Adipocyte (in vitro differentiated cells): Measurements from ENCODE around the gene CCDC171.
"Not testable (repeated sequence)": the region's sequence is repeated elsewhere in the genome, so short reads cannot be mapped to it uniquely, and the experiment has no call there.

Source experiments
- DNase-seq: peaks from one replicate; pipeline ENCODE4 v3.0.0-alpha.2; 2015; ENCODE audit warnings: low read depth
- H3K27me3 ChIP-seq: replicated peaks from 2 replicates; pipeline ENCODE4 v1.7.0; 2013; ENCODE audit warnings: mild to moderate bottlenecking, low read length, moderate library complexity; ENCODE audit not compliant: control insufficient read depth, insufficient read depth
- H3K36me3 ChIP-seq: 2 replicates; pipeline ENCODE4 v1.7.0; 2013; ENCODE audit warnings: low read length, mild to moderate bottlenecking, moderate library complexity; ENCODE audit not compliant: control insufficient read depth, insufficient read depth, severe bottlenecking
- H3K4me1 ChIP-seq: 2 replicates; pipeline ENCODE4 v1.7.0; 2013; ENCODE audit warnings: mild to moderate bottlenecking, low read length, moderate library complexity; ENCODE audit not compliant: control insufficient read depth, insufficient read depth
- H3K4me3 ChIP-seq: 2 replicates; pipeline ENCODE4 v1.7.0; 2013; ENCODE audit warnings: mild to moderate bottlenecking, low read length, moderate library complexity
- H3K9ac ChIP-seq: 2 replicates; pipeline ENCODE4 v1.7.0; 2013; ENCODE audit warnings: mild to moderate bottlenecking, low read length, moderate library complexity
- H3K9me3 ChIP-seq: 2 replicates; pipeline ENCODE4 v1.7.0; 2013; ENCODE audit warnings: mild to moderate bottlenecking, low read length, moderate library complexity; ENCODE audit not compliant: control insufficient read depth

CCDC171 gene

GRCh38 chr9:15572200-15572770 lies 19.4 kb downstream of the CCDC171 start:
- H3K36me3 ChIP-seq = no peaks in the 10 kb centered on the region
- H3K4me3 ChIP-seq = no peak overlapping the region
- H3K4me1 ChIP-seq = no peaks in the 10 kb centered on the region
- H3K9me3 ChIP-seq = no peaks in the 10 kb centered on the region
- no peak for DNase-seq
- no peaks in the 10 kb centered on the region for H3K27me3 ChIP-seq
- H3K9ac ChIP-seq = no peak overlapping the region

- Histone ChIP-seq H3K9ac (no peak overlapping the region), H3K4me1 (peaks cover 3% of the 10 kb centered on the region), H3K36me3 (no peaks in the 10 kb centered on the region), H3K4me3 (no peak overlapping the region), H3K27me3 (no peaks in the 10 kb centered on the region), H3K9me3 (no peaks in the 10 kb centered on the region)
- DNase-seq = peak; percentile 4
Observed at GRCh38 chr9:15576350-15577050, 23.7 kb downstream of the CCDC171 start.

- Histone ChIP-seq H3K4me3 (peak overlapping the region; percentile 16), H3K36me3 (no peaks in the 10 kb centered on the region), H3K4me1 (peaks cover 3% of the 10 kb centered on the region), H3K9ac (no peak overlapping the region), H3K9me3 (no peaks in the 10 kb centered on the region), H3K27me3 (no peaks in the 10 kb centered on the region)
- no peak for DNase-seq
Observed at GRCh38 chr9:15578714-15579113, 25.9 kb downstream of the CCDC171 start.

GRCh38 chr9:15584379-15584778 lies 31.5 kb downstream of the CCDC171 start:
- Histone ChIP-seq H3K36me3 (no peaks in the 10 kb centered on the region), H3K9me3 (no peaks in the 10 kb centered on the region), H3K4me1 (no peaks in the 10 kb centered on the region), H3K4me3 (no peak overlapping the region), H3K9ac (no peak overlapping the region), H3K27me3 (no peaks in the 10 kb centered on the region)
- DNase-seq = no peak

GRCh38 chr9:15592317-15592716 lies 39.5 kb downstream of the CCDC171 start:
- no peak overlapping the region for H3K9ac ChIP-seq
- H3K36me3 ChIP-seq = no peaks in the 10 kb centered on the region
- DNase-seq = no peak
- no peaks in the 10 kb centered on the region for H3K27me3 ChIP-seq
- H3K4me3 ChIP-seq = no peak overlapping the region
- H3K9me3 ChIP-seq = no peaks in the 10 kb centered on the region
- no peaks in the 10 kb centered on the region for H3K4me1 ChIP-seq

- not testable (repeated sequence) for H3K9me3 ChIP-seq
Observed at GRCh38 chr9:15592940-15593339, 40.1 kb downstream of the CCDC171 start.

GRCh38 chr9:15600666-15601330 lies 48.0 kb downstream of the CCDC171 start:
- not testable (repeated sequence) for H3K36me3 ChIP-seq, H3K9ac ChIP-seq, H3K4me3 ChIP-seq, DNase-seq, H3K9me3 ChIP-seq, H3K27me3 ChIP-seq, H3K4me1 ChIP-seq

More at GRCh38 chr9:15592940-15593339, 40.1 kb downstream of the CCDC171 start:
- not testable (repeated sequence) for DNase-seq, H3K4me1 ChIP-seq, H3K4me3 ChIP-seq, H3K27me3 ChIP-seq, H3K9ac ChIP-seq, H3K36me3 ChIP-seq

- no peaks in the 10 kb centered on the region for H3K4me1 ChIP-seq
- no peaks in the 10 kb centered on the region for H3K9me3 ChIP-seq
- no peak overlapping the region for H3K9ac ChIP-seq
- no peaks in the 10 kb centered on the region for H3K36me3 ChIP-seq
- DNase-seq = peak; percentile 83
- H3K4me3 ChIP-seq = no peak overlapping the region
- no peaks in the 10 kb centered on the region for H3K27me3 ChIP-seq
Observed at GRCh38 chr9:15606643-15607472, 54.0 kb downstream of the CCDC171 start.

GRCh38 chr9:15612962-15613361 lies 60.1 kb downstream of the CCDC171 start:
- Histone ChIP-seq H3K9ac (no peak overlapping the region), H3K4me3 (no peak overlapping the region), H3K27me3 (no peaks in the 10 kb centered on the region), H3K36me3 (no peaks in the 10 kb centered on the region), H3K9me3 (no peaks in the 10 kb centered on the region), H3K4me1 (no peaks in the 10 kb centered on the region)
- DNase-seq = no peak

- H3K9me3 ChIP-seq = no peaks in the 10 kb centered on the region
- H3K27me3 ChIP-seq = no peaks in the 10 kb centered on the region
- no peak overlapping the region for H3K4me3 ChIP-seq
- H3K9ac ChIP-seq = no peak overlapping the region
- H3K36me3 ChIP-seq = no peaks in the 10 kb centered on the region
- H3K4me1 ChIP-seq = no peaks in the 10 kb centered on the region
- DNase-seq = no peak
Observed at GRCh38 chr9:15617782-15618181, 64.9 kb downstream of the CCDC171 start.
